Right atrium auricular region (tissue), 2 donors: ENCODE measurements around the gene SEC16B. TPM values are rescaled to one million over a fixed set of nuclear protein-coding genes. Genes with fewer than 3 reads are reported as not detected.

Experiments
- DNase-seq: peaks from one replicate; pipeline ENCODE4 v3.0.0-alpha.2; 2019; ENCODE audit warnings: low spot score
- H3K27ac ChIP-seq, 2 donors: fragments of 200-600 bp; sonication (generic); 1 replicate in 1 of 2; 2 replicates in 1 of 2; pipeline ENCODE4 v1.5.1; 2016 to 2019
- H3K27me3 ChIP-seq, 2 donors: fragments of 200-600 bp; sonication (generic); one replicate each; pipeline versions ENCODE4 v1.5.1 to v1.6.0; 2017 to 2019
- H3K36me3 ChIP-seq: fragments of 200-600 bp; sonication (generic); one replicate; pipeline ENCODE4 v1.5.1; 2016
- H3K4me1 ChIP-seq, 2 donors: fragments of 200-600 bp; sonication (generic); one replicate each; pipeline versions ENCODE4 v1.5.1 to v1.6.0; 2017 to 2019
- H3K4me3 ChIP-seq, 2 donors: fragments of 200-600 bp; sonication (generic); 1 replicate in 1 of 2; 2 replicates in 1 of 2; pipeline ENCODE4 v1.5.1; 2017 to 2019; ENCODE audit warnings: mild to moderate bottlenecking in 1 of 2, moderate library complexity in 1 of 2
- H3K9me3 ChIP-seq, 2 donors: fragments of 200-600 bp; sonication (generic); one replicate each; pipeline ENCODE4 v1.5.1; 2019
- total RNA-seq, 2 donors: library from RNA; depleted of rRNA; stranded (reverse); fragments of >200 nt; gene quantifications; one replicate each; pipeline ENCODE4 v1.1.0, GENCODE V29; 2016
- TF ChIP-seq, protein P1 (sequence below), 2 donors: fragments of 200-600 bp; sonication (generic); IDR thresholded peaks; one replicate each; pipeline ENCODE4 v1.5.1; 2019; ENCODE audit warnings: antibody characterized with exemption in 2 of 2

The SEC16B gene, protein sequence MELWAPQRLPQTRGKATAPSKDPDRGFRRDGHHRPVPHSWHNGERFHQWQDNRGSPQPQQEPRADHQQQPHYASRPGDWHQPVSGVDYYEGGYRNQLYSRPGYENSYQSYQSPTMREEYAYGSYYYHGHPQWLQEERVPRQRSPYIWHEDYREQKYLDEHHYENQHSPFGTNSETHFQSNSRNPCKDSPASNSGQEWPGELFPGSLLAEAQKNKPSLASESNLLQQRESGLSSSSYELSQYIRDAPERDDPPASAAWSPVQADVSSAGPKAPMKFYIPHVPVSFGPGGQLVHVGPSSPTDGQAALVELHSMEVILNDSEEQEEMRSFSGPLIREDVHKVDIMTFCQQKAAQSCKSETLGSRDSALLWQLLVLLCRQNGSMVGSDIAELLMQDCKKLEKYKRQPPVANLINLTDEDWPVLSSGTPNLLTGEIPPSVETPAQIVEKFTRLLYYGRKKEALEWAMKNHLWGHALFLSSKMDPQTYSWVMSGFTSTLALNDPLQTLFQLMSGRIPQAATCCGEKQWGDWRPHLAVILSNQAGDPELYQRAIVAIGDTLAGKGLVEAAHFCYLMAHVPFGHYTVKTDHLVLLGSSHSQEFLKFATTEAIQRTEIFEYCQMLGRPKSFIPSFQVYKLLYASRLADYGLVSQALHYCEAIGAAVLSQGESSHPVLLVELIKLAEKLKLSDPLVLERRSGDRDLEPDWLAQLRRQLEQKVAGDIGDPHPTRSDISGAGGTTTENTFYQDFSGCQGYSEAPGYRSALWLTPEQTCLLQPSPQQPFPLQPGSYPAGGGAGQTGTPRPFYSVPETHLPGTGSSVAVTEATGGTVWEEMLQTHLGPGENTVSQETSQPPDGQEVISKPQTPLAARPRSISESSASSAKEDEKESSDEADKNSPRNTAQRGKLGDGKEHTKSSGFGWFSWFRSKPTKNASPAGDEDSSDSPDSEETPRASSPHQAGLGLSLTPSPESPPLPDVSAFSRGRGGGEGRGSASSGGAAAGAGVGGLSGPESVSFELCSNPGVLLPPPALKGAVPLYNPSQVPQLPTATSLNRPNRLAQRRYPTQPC
- total RNA-seq = 1 to 10 TPM; 1.9 to 5.8 TPM

DNA sequence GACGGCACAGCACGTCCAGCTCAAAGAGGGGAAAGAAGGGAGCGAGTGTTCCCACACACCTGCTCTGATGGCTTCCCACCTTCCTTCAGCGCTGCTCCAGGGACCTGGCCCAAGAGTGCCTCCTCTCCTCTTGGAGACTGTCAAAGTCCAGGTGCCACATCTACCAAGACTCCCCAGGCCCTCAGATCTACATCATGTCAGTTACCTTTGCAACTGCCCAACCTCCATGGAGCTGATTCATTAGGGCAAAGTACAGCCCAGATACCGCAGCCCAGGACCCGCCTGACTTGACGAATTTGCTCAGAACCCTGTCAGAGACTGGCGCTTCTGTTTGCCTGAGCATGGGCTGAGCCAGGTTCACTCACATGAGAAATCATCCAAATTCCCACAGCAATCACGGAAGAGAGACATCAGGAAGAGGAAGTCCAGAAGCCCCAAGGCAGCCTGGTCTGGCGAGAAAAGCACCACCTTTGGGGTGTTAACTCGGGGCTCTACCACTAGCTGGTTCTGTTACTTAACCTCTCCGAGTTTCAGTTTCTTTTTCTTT lies at the start of gene SEC16B:
TSS of gene SEC16B (minus strand) at position 234 of the 547 bp plus-strand sequence. CDS start 2,077 bp downstream, outside the sequence.
- Histone ChIP-seq H3K4me3 (no peak within 1 kb of the TSS), H3K9me3 (no peaks in the 10 kb centered on the region), H3K36me3 (peaks cover 7% of the 10 kb centered on the region), H3K4me1 (peaks cover 0 to 7% of the 10 kb centered on the region in 2 donors), H3K27ac (peak within 1 kb of the TSS in 1 of 2 donors; percentile 12), H3K27me3 (no peaks in the 10 kb centered on the region)
- no peak for DNase-seq
- TF ChIP-seq, protein P1, sequence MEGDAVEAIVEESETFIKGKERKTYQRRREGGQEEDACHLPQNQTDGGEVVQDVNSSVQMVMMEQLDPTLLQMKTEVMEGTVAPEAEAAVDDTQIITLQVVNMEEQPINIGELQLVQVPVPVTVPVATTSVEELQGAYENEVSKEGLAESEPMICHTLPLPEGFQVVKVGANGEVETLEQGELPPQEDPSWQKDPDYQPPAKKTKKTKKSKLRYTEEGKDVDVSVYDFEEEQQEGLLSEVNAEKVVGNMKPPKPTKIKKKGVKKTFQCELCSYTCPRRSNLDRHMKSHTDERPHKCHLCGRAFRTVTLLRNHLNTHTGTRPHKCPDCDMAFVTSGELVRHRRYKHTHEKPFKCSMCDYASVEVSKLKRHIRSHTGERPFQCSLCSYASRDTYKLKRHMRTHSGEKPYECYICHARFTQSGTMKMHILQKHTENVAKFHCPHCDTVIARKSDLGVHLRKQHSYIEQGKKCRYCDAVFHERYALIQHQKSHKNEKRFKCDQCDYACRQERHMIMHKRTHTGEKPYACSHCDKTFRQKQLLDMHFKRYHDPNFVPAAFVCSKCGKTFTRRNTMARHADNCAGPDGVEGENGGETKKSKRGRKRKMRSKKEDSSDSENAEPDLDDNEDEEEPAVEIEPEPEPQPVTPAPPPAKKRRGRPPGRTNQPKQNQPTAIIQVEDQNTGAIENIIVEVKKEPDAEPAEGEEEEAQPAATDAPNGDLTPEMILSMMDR (IDR thresholded peaks at IDR 0.05) = no peak

DNA sequence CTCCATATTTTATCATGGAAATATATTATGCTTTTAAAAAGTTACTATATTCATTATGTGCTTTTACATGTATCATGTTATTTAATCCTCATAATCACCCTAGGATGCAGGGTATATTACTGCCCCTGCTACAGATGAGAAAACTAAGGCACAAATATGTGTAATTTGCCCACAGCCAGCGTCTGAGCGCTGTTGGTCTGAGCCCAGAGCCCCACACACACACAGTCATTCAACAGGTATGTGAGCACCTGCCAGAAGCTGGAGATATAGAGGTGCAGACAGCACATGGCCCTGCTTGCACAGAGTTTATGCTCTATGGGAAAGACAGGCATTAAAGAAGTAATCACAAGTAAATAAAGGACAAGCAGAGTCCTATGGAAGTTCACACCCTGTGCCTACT lies 49.8 kb upstream of the SEC16B start:
- no peak overlapping the region for H3K27ac ChIP-seq
- no peaks in the 10 kb centered on the region for H3K4me1 ChIP-seq
- H3K27me3 ChIP-seq = no peaks in the 10 kb centered on the region
- peaks cover 42% of the 10 kb centered on the region for H3K36me3 ChIP-seq
- H3K4me3 ChIP-seq = no peak overlapping the region
- H3K9me3 ChIP-seq = peaks cover 0 to 12% of the 10 kb centered on the region in 2 donors
- DNase-seq = no peak
- TF ChIP-seq, protein P1 (IDR thresholded peaks at IDR 0.05) = no peak

DNA sequence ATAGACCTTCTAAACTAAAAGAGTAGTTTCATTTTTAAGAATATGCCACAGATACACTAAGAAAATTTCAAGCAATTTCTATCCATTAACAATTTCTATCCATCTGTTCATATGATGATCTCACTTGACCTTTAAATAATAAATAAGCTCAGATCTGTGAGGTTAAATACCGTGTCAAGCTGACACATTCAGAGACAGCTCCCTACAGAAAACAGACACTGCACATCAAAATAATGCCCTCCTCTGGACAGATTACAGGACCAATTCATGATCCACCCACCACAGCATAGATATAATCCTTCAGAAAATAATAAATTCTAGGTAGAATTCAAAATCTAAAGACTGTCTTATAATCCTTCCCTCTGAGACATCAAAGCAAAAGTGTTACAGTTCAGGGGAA lies 49.4 kb upstream of the SEC16B start:
- TF ChIP-seq, protein P1 (IDR thresholded peaks at IDR 0.05) = no peak
- no peak for DNase-seq
- no peak overlapping the region for H3K4me3 ChIP-seq
- H3K9me3 ChIP-seq = peaks cover 0 to 12% of the 10 kb centered on the region in 2 donors
- H3K27me3 ChIP-seq = no peaks in the 10 kb centered on the region
- no peaks in the 10 kb centered on the region for H3K4me1 ChIP-seq
- H3K36me3 ChIP-seq = peaks cover 38% of the 10 kb centered on the region
- H3K27ac ChIP-seq = no peak overlapping the region

DNA sequence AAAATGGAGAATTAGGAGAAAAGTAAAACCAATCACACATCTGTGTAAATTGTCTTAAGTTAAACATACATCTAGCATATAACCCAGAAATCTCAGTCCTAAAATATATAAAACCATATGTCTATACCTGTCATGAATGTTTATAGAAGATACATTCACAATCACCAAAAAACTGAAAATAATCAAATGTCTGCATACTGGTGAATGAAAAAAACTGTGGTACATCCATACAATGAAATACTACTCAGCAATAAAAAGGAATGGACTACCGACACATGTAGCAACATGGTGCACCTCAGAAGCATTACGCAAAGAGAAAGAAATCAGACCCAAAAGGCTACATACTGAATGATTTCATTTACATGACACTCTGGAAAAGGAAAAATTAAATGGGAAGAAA lies 47.7 kb upstream of the SEC16B start:
- Histone ChIP-seq H3K27me3 (no peaks in the 10 kb centered on the region), H3K27ac (no peak overlapping the region), H3K4me1 (no peaks in the 10 kb centered on the region), H3K4me3 (no peak overlapping the region), H3K9me3 (peaks cover 0 to 12% of the 10 kb centered on the region in 2 donors), H3K36me3 (peaks cover 38% of the 10 kb centered on the region)
- TF ChIP-seq, protein P1 (IDR thresholded peaks at IDR 0.05) = no peak
- DNase-seq = no peak

DNA sequence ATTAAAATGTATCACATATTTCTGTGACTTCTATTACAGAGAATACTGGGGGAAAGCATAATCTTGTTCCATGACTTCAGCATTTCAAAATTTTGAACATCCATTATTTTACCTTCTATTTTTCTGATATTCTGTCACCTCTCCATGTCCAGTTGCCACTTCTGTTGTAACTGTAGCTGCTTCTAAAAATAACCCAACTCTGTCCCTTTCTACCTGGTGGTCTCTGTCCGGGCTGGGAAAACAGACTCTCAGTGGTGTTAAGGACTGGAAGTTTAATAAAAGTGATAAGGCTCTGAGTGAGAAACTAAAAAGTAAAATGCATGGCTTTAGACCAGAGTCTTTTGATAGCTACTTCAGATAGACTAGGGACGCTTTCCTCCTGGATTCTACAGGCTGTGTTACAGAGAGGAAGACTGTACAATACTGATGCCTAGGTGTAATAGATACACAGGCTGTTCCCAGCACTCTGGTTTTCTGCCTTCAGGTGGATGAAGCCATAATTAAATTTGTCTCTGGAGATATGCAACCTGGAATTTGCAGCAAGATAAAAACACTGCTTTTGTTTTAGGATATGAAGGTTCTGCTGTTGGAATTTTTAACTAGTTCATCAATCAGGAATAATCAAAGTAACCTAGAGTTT lies 42.1 kb upstream of the SEC16B start:
- peaks cover 4% of the 10 kb centered on the region for H3K36me3 ChIP-seq
- TF ChIP-seq, protein P1 (IDR thresholded peaks at IDR 0.05) = no peak
- no peak overlapping the region for H3K4me3 ChIP-seq
- H3K9me3 ChIP-seq = peaks cover 0 to under 1% of the 10 kb centered on the region in 2 donors
- no peak overlapping the region for H3K27ac ChIP-seq
- H3K27me3 ChIP-seq = no peaks in the 10 kb centered on the region
- DNase-seq = no peak
- peaks cover 0 to 9% of the 10 kb centered on the region in 2 donors for H3K4me1 ChIP-seq
